HepG2 (cell line): Measurements from ENCODE around the gene SP6. TPM values are rescaled to one million over a fixed set of nuclear protein-coding genes. Genes with fewer than 3 reads are reported as not detected.

ENCODE experiments used
- AGO2 ChIP-seq: fragments of 200-400 bp; formaldehyde crosslinking; optimal IDR thresholded peaks from 2 replicates; pipeline ENCODE3; 2017; ENCODE audit warnings: mild to moderate bottlenecking, low read depth, low read length, moderate library complexity
- ATF5 ChIP-seq: sonication (generic); formaldehyde crosslinking; IDR thresholded peaks from 2 replicates; pipeline ENCODE4 v1.4.0; 2020; ENCODE audit warnings: mild to moderate bottlenecking, low read depth, missing genetic modification reagents
- CBX5 ChIP-seq: sonication (generic); formaldehyde crosslinking; IDR thresholded peaks from 2 replicates; pipeline ENCODE4 v1.4.0; 2020; ENCODE audit warnings: missing genetic modification reagents, borderline replicate concordance
- CHD2 ChIP-seq: IDR thresholded peaks from 2 replicates; pipeline ENCODE4 v1.6.1; 2011; ENCODE audit warnings: low read depth, low read length, improper control_type of control experiment
- DMTF1 ChIP-seq: sonication (generic); formaldehyde crosslinking; IDR thresholded peaks from 2 replicates; pipeline ENCODE4 v1.4.0; 2020; ENCODE audit warnings: mild to moderate bottlenecking, missing genetic modification reagents
- E2F1 ChIP-seq: sonication (generic); formaldehyde crosslinking; IDR thresholded peaks from 2 replicates; pipeline ENCODE4 v1.5.0; 2020; ENCODE audit warnings: missing genetic modification reagents
- EZH2 ChIP-seq: conservative IDR thresholded peaks from 2 replicates; pipeline ENCODE4 v1.6.1; 2012; ENCODE audit warnings: mild to moderate bottlenecking, low read depth, low read length, moderate library complexity
- FOXK2 ChIP-seq: fragments of 450-650 bp; IDR thresholded peaks from 2 replicates; pipeline ENCODE4 v1.6.1; 2016
- KAT8 ChIP-seq: IDR thresholded peaks from 2 replicates; pipeline ENCODE4 v1.6.1; 2016; ENCODE audit warnings: missing genetic modification reagents, missing compliant biosample characterization
- MIER2 ChIP-seq: IDR thresholded peaks from 2 replicates; pipeline ENCODE4 v1.6.1; 2016; ENCODE audit warnings: missing biosample characterization, missing genetic modification reagents
- MIER3 ChIP-seq: IDR thresholded peaks from 2 replicates; pipeline ENCODE4 v1.6.1; 2016; ENCODE audit warnings: missing compliant biosample characterization, borderline replicate concordance
- NFIC ChIP-seq: IDR thresholded peaks from 2 replicates; pipeline ENCODE4 v1.6.1; 2012; ENCODE audit warnings: mild to moderate bottlenecking, low read length, inconsistent platforms
- PAWR ChIP-seq: sonication (generic); formaldehyde crosslinking; IDR thresholded peaks from 2 replicates; pipeline ENCODE4 v1.4.0; 2020; ENCODE audit warnings: missing genetic modification reagents, mild to moderate bottlenecking, borderline replicate concordance
- SIN3B ChIP-seq: fragments of 150-350 bp; IDR thresholded peaks from 2 replicates; pipeline ENCODE4 v1.6.1; 2014; ENCODE audit warnings: low read length
- SPEN ChIP-seq: sonication (generic); formaldehyde crosslinking; IDR thresholded peaks from 2 replicates; pipeline ENCODE4 v1.5.1; 2020; ENCODE audit warnings: low read depth, mild to moderate bottlenecking, missing genetic modification reagents
- TEAD2 ChIP-seq: sonication (generic); formaldehyde crosslinking; IDR thresholded peaks from 2 replicates; pipeline ENCODE4 v1.9.0; 2021; ENCODE audit warnings: missing genetic modification reagents
- THAP7 ChIP-seq: sonication (generic); formaldehyde crosslinking; IDR thresholded peaks from 2 replicates; pipeline ENCODE4 v1.8.1; 2023; ENCODE audit warnings: mild to moderate bottlenecking, missing genetic modification reagents
- TOE1 ChIP-seq: sonication (generic); formaldehyde crosslinking; IDR thresholded peaks from 2 replicates; pipeline ENCODE4 v1.4.0; 2020; ENCODE audit warnings: mild to moderate bottlenecking, missing genetic modification reagents
- ZBTB33 ChIP-seq: sonication (generic); formaldehyde crosslinking; IDR thresholded peaks from 2 replicates; pipeline ENCODE4 v1.4.0; 2020; ENCODE audit warnings: missing genetic modification reagents
- ZNF33B ChIP-seq: sonication (generic); formaldehyde crosslinking; IDR thresholded peaks from 2 replicates; pipeline ENCODE4 v1.5.1; 2020; ENCODE audit warnings: mild to moderate bottlenecking, missing genetic modification reagents
- ZNF430 ChIP-seq: sonication (generic); formaldehyde crosslinking; IDR thresholded peaks from 2 replicates; pipeline ENCODE4 v1.9.0; 2021; ENCODE audit warnings: mild to moderate bottlenecking, missing genetic modification reagents
- ZNF619 ChIP-seq: sonication (generic); formaldehyde crosslinking; IDR thresholded peaks from 2 replicates; pipeline ENCODE4 v1.4.0; 2020; ENCODE audit warnings: mild to moderate bottlenecking, missing genetic modification reagents
- polyA plus RNA-seq, 8 experiments: library from polyadenylated mRNA; depleted of rRNA in 3 of 8; stranded (reverse) in 7 of 8; unstranded in 1 of 8; fragments of >200 nt; fragmentation: Illumina TruSeq in 4 of 8; extraction: Trizol in 4 of 8; gene quantifications; 2 replicates each; pipeline versions ENCODE4 v1.2.1 to v1.2.3, GENCODE V29; 2011 to 2016; ENCODE audit warnings: low read depth in 4 of 8, missing spikeins in 1 of 8, mixed read lengths in 1 of 8; ENCODE audit not compliant: insufficient read depth in 1 of 8
- total RNA-seq, 5 experiments: library from RNA; depleted of rRNA; stranded (reverse); fragments of >200 nt; fragmentation: Illumina TruSeq; extraction: Trizol; gene quantifications; 2 replicates each; pipeline ENCODE4 v1.2.3, GENCODE V29; 2016; ENCODE audit warnings: low read depth in 1 of 5

SP6 gene
- total and polyA plus RNA-seq, 2 of the 13 experiments (the other 11 are each of a cell fraction or from before 2014, with no cell fraction given): 0.07 TPM

GRCh38 chr17:47895856-47896671 is 45.1 kb upstream of the SP6 start, which contains the start of gene SP2 (continued):
- TF ChIP-seq TOE1 (CRISPR knock-in tag) (no peak), ZNF430 (CRISPR knock-in tag) (peak; percentile 74; the same call in 1 of the 2 replicates), MIER3 (peak; percentile 20; the same call in 1 of the 2 replicates), SPEN (CRISPR knock-in tag) (peak; percentile 85; the same call in 1 of the 2 replicates), AGO2 (peak; percentile 88), MIER2 (CRISPR knock-in tag) (0 out of 2 replicates have a peak, but pooled peaks have one; percentile 4), FOXK2 (peak; percentile 97), KAT8 (CRISPR knock-in tag) (peak; percentile 77), CHD2 (peak; percentile 91), TEAD2 (CRISPR knock-in tag) (no peak), E2F1 (CRISPR knock-in tag) (no peak; the same call in 1 of the 2 replicates), CBX5 (CRISPR knock-in tag) (no peak), EZH2 (no peak), THAP7 (CRISPR knock-in tag) (peak; percentile 99), SIN3B (peak; percentile 11; the same call in 1 of the 2 replicates), DMTF1 (CRISPR knock-in tag) (no peak), NFIC (no peak), ZNF619 (CRISPR knock-in tag) (no peak), ATF5 (CRISPR knock-in tag) (no peak), PAWR (CRISPR knock-in tag) (no peak), ZNF33B (CRISPR knock-in tag) (no peak), ZBTB33 (no peak)
